HL-60 (cell line): ENCODE results near the gene YTHDF1.

Experiments used
- DNase-seq, 2 experiments: peaks; one replicate each; pipeline ENCODE4 v3.0.0-alpha.2; 2010 to 2020; ENCODE audit warnings: low read depth in 1 of 2, low spot score in 1 of 2
- H3K27ac ChIP-seq: fragments of 250-450 bp; sonication (Bioruptor Pico); replicated peaks from 2 replicates; pipeline ENCODE4 v1.5.1; 2020; ENCODE audit warnings: mild to moderate bottlenecking, moderate library complexity
- H3K27me3 ChIP-seq: fragments of 250-450 bp; sonication (Bioruptor Pico); 2 replicates; pipeline ENCODE4 v1.5.1; 2021; ENCODE audit warnings: mild to moderate bottlenecking, moderate library complexity; ENCODE audit not compliant: insufficient read depth, poor library complexity, severe bottlenecking
- H3K4me3 ChIP-seq: replicated peaks from 2 replicates; pipeline ENCODE4 v1.5.1; 2011; ENCODE audit warnings: mild to moderate bottlenecking, control low read depth, low read length; ENCODE audit not compliant: insufficient read depth
- CTCF ChIP-seq: IDR thresholded peaks from one replicate; pipeline ENCODE4 v1.5.1; 2011; ENCODE audit warnings: low read length, control low read depth, inconsistent platforms; ENCODE audit not compliant: insufficient read depth
- GABPA ChIP-seq: IDR thresholded peaks from 2 replicates; pipeline ENCODE4 v1.6.1; 2012; ENCODE audit warnings: low read depth
- POLR2AphosphoS5 ChIP-seq: IDR thresholded peaks from 2 replicates; pipeline ENCODE4 v1.6.1; 2012; ENCODE audit warnings: low read depth
- SPI1 ChIP-seq: IDR thresholded peaks from 2 replicates; pipeline ENCODE4 v1.6.1; 2012; ENCODE audit warnings: low read depth, mild to moderate bottlenecking, borderline replicate concordance
- TF ChIP-seq, protein P1 (sequence below): IDR thresholded peaks from 2 replicates; pipeline ENCODE4 v1.6.1; 2012; ENCODE audit warnings: low read depth; ENCODE audit not compliant: insufficient replicate concordance

The YTHDF1 gene

DNA sequence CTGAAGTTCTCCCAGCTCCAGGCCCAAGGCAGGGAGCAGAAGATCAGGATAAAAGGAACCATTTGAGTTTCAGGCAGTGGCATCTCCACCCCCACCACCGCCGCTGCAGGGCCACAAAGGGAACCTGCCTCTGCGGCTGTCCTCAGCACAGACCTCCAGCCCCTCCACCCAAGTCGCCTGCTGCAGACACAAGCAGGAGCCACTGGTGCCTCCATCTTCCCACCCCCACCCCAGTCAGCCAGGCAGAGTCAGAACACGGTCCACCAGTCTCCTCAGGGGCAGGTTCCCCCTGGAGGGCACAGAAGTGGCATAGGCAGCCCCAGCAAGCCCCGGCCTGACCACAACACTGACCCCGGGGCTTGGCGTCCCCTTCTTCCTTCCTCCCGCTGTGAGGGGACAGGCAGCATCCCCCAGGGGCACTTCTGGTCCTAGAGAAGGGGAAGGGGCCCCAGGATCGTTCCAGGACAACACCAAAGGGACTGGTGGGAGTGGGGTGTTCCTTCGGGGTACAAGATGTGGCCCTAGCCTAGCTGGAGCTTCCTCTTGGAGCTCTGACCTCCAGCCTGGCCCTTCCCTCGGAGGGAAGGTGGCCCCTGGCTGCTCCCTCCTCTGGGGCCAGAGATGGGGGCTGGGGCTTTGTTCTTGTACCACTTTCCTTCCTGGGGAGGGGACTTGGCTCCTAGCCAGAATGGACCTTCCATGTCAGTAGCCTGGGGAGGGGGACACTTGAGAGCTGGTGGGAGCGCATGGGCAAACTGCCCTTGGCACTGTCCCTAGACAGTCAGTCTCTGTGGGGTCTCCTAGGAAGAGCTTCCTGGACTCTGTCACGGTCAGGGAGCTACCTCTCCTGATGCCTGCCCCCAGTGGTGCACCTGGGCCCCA lies 36.0 kb downstream of the YTHDF1 start:
- Histone ChIP-seq H3K27ac (no peak overlapping the region), H3K4me3 (no peak overlapping the region), H3K27me3 (peaks cover 47% of the 10 kb centered on the region)
- no peak for DNase-seq
- TF ChIP-seq GABPA (no peak), POLR2AphosphoS5 (no peak), SPI1 (no peak), CTCF (no peak)
- TF ChIP-seq, protein P1, sequence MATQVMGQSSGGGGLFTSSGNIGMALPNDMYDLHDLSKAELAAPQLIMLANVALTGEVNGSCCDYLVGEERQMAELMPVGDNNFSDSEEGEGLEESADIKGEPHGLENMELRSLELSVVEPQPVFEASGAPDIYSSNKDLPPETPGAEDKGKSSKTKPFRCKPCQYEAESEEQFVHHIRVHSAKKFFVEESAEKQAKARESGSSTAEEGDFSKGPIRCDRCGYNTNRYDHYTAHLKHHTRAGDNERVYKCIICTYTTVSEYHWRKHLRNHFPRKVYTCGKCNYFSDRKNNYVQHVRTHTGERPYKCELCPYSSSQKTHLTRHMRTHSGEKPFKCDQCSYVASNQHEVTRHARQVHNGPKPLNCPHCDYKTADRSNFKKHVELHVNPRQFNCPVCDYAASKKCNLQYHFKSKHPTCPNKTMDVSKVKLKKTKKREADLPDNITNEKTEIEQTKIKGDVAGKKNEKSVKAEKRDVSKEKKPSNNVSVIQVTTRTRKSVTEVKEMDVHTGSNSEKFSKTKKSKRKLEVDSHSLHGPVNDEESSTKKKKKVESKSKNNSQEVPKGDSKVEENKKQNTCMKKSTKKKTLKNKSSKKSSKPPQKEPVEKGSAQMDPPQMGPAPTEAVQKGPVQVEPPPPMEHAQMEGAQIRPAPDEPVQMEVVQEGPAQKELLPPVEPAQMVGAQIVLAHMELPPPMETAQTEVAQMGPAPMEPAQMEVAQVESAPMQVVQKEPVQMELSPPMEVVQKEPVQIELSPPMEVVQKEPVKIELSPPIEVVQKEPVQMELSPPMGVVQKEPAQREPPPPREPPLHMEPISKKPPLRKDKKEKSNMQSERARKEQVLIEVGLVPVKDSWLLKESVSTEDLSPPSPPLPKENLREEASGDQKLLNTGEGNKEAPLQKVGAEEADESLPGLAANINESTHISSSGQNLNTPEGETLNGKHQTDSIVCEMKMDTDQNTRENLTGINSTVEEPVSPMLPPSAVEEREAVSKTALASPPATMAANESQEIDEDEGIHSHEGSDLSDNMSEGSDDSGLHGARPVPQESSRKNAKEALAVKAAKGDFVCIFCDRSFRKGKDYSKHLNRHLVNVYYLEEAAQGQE, result no peak

DNA sequence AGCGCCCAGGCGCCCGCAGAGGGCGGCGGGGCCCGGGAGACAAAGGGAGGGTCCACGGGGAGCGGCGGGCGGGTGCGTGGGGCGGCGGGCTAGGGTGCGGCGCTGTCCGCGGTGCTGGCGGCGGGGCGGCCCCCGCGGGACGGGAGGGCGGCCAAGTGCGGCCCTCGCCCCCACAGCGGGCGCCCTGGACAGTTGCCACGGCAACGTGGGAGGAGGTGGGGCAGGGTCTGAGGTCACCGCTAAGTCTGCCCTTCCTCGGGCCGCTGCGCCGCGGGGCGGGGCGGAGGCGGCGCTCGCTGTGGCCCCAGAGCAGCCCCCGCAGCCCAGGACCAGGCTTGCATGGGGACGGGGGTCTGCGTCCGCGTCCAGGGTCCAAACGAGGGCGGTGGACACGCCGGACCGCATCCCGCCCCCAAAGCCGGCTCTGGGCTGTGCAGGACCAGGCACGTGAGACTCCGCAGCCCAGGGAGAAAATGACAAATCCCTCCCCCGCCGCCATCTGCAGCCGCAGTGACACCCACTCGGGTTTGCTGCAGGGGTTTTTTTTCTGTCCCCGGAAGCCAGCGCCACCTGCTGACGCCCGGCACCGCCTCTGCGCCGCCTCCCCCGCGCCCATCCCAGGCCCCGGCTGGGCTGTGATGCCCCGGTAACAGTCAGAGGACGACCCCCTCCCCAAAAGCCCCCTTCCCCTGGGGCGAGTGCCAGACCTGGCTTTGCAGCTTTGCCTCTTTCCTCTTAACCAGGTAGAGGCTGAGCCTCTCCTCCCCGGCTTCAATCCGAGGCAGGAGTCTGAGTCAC lies 36.8 kb downstream of the YTHDF1 start:
- DNase-seq, result peak in 1 of 2 experiments; percentile 45
- Histone ChIP-seq H3K27ac (no peak overlapping the region), H3K27me3 (peaks cover 55% of the 10 kb centered on the region), H3K4me3 (no peak overlapping the region)
- TF ChIP-seq POLR2AphosphoS5, result no peak
- TF ChIP-seq CTCF, result no peak
- TF ChIP-seq SPI1, result no peak
- TF ChIP-seq, protein P1, result peak; percentile 86
- TF ChIP-seq GABPA, result no peak

DNA sequence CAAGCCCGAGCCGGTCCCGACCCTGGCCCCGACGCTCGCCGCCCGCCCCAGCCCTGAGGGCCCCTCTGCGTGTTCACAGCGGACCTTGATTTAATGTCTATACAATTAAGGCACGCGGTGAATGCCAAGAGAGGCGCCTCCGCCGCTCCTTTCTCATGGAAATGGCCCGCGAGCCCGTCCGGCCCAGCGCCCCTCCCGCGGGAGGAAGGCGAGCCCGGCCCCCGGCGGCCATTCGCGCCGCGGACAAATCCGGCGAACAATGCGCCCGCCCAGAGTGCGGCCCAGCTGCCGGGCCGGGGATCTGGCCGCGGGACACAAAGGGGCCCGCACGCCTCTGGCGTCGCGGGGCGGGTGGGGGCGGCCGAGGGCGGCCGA lies 37.5 kb downstream of the YTHDF1 start:
- TF ChIP-seq GABPA (no peak), SPI1 (no peak), CTCF (no peak), POLR2AphosphoS5 (no peak)
- TF ChIP-seq, protein P1, result no peak
- no peak overlapping the region for H3K4me3 ChIP-seq
- no peak overlapping the region for H3K27ac ChIP-seq
- no peak for DNase-seq
- H3K27me3 ChIP-seq, result peaks cover 60% of the 10 kb centered on the region
